K562 (cell line): ENCODE results near the gene PGPEP1. TPM values are rescaled to one million over a fixed set of nuclear protein-coding genes. Genes with fewer than 3 reads are reported as not detected.
A peak's percentile ranks its signal among the peaks of the same experiment; 100 is the strongest.

ENCODE experiments used
- ETS2 ChIP-seq: IDR thresholded peaks from 2 replicates; pipeline ENCODE4 v1.6.1; 2016; ENCODE audit warnings: borderline replicate concordance, missing genetic modification characterization, mild to moderate bottlenecking, moderate library complexity, missing compliant biosample characterization; ENCODE audit not compliant: poor library complexity, severe bottlenecking
- HINFP ChIP-seq: fragments of 450-650 bp; conservative IDR thresholded peaks from 2 replicates; pipeline ENCODE4 v1.6.1; 2016; ENCODE audit warnings: missing genetic modification characterization, low read depth, mild to moderate bottlenecking, control low read depth, missing compliant biosample characterization
- MAFK ChIP-seq: IDR thresholded peaks from 2 replicates; pipeline ENCODE4 v1.6.1; 2011; ENCODE audit warnings: low read length, improper control_type of control experiment
- MLX ChIP-seq, 2 experiments: fragments of 450-650 bp in 1 of 2; sonication (generic) in 1 of 2; formaldehyde crosslinking; conservative IDR thresholded peaks; 2 replicates each; pipeline versions ENCODE4 v1.4.0 to v1.8.1; 2020 to 2022; ENCODE audit warnings: mild to moderate bottlenecking in 1 of 2, missing genetic modification reagents in 1 of 2
- NRF1 ChIP-seq, 2 experiments: fragments of 450-650 bp; IDR thresholded peaks in 1 of 2; conservative IDR thresholded peaks in 1 of 2; 2 replicates each; pipeline ENCODE4 v1.6.1; 2014; ENCODE audit warnings: mild to moderate bottlenecking in 2 of 2
- PHF21A ChIP-seq: fragments of 450-650 bp; IDR thresholded peaks from 2 replicates; pipeline ENCODE4 v1.6.1; 2017; ENCODE audit warnings: low read depth, borderline replicate concordance
- PHTF2 ChIP-seq: fragments of 250-450 bp; sonication (Bioruptor Pico); IDR thresholded peaks from 2 replicates; pipeline ENCODE4 v1.5.0; 2021; ENCODE audit warnings: mild to moderate bottlenecking
- PRMT5 ChIP-seq: sonication (generic); formaldehyde crosslinking; IDR thresholded peaks from 2 replicates; pipeline ENCODE4 v1.5.0; 2020; ENCODE audit warnings: missing genetic modification reagents
- TCF3 ChIP-seq: sonication (generic); formaldehyde crosslinking; IDR thresholded peaks from 2 replicates; pipeline ENCODE4 v1.4.0; 2020; ENCODE audit warnings: mild to moderate bottlenecking, missing genetic modification reagents
- TRIM25 ChIP-seq: fragments of 450-650 bp; IDR thresholded peaks from 2 replicates; pipeline ENCODE4 v1.7.0; 2016; ENCODE audit warnings: borderline replicate concordance
- ZBTB17 ChIP-seq: fragments of 450-650 bp; formaldehyde crosslinking; IDR thresholded peaks from 2 replicates; pipeline ENCODE4 v1.4.0; 2020; ENCODE audit warnings: mild to moderate bottlenecking
- ZMIZ1 ChIP-seq, 2 experiments: fragments of 150-350 bp in 1 of 2; IDR thresholded peaks; 2 replicates each; pipeline ENCODE4 v1.6.1; 2012 to 2016; ENCODE audit warnings: low read depth in 2 of 2, low read length in 2 of 2, mild to moderate bottlenecking in 1 of 2, moderate library complexity in 1 of 2
- ZNF239 ChIP-seq: fragments of 250-450 bp; sonication (Bioruptor Pico); IDR thresholded peaks from 2 replicates; pipeline ENCODE4 v1.4.0; 2020; ENCODE audit warnings: mild to moderate bottlenecking
- ZNF76 ChIP-seq: fragments of 250-450 bp; sonication (Bioruptor Pico); IDR thresholded peaks from 2 replicates; pipeline ENCODE4 v1.4.0; 2020; ENCODE audit warnings: mild to moderate bottlenecking, moderate library complexity, borderline replicate concordance
- polyA plus RNA-seq, 8 experiments: library from polyadenylated mRNA; depleted of rRNA in 4 of 8; stranded (reverse) in 5 of 8; unstranded in 3 of 8; fragments of >200 nt; fragmentation: Nextera tagmentation in 2 of 8; fragmentation: Illumina TruSeq in 1 of 8; extraction: Ambion mirVana in 2 of 8; extraction: Trizol in 1 of 8; gene quantifications; 2 replicates each; pipeline versions ENCODE4 v1.2.1 to v1.2.3, GENCODE V29; 2011 to 2014; ENCODE audit warnings: inconsistent platforms in 1 of 8, missing spikeins in 1 of 8
- total RNA-seq, 7 experiments: library from RNA; depleted of rRNA in 6 of 7; stranded (reverse); fragments of >200 nt in 6 of 7; fragmentation: Illumina TruSeq in 2 of 7; extraction: Trizol in 2 of 7; gene quantifications; 2 replicates each; pipeline versions ENCODE4 v1.2.1 to v1.2.3, GENCODE V29; 2011 to 2021; ENCODE audit warnings: low replicate concordance in 1 of 7
- TF ChIP-seq, protein P1 (sequence below): fragments of 450-650 bp; IDR thresholded peaks from 2 replicates; pipeline ENCODE4 v1.6.1; 2016; ENCODE audit warnings: antibody characterized with exemption
- TF ChIP-seq, protein P2 (sequence below): fragments of 250-450 bp; sonication (Bioruptor Pico); IDR thresholded peaks from 2 replicates; pipeline ENCODE4 v1.4.0; 2020

PGPEP1 gene
- total and polyA plus RNA-seq, 9 of the 15 experiments (the other 6 are each of a cell fraction or from before 2014, with no cell fraction given) = 10.0 to 69.6 (median 33.5) TPM

GRCh38 chr19:18373892-18374629, 33.7 kb downstream of the PGPEP1 start (continued):
- no peak; the same call in 1 of the 2 replicates for TF ChIP-seq ZNF76 (CRISPR knock-in tag)
- TF ChIP-seq, protein P1, sequence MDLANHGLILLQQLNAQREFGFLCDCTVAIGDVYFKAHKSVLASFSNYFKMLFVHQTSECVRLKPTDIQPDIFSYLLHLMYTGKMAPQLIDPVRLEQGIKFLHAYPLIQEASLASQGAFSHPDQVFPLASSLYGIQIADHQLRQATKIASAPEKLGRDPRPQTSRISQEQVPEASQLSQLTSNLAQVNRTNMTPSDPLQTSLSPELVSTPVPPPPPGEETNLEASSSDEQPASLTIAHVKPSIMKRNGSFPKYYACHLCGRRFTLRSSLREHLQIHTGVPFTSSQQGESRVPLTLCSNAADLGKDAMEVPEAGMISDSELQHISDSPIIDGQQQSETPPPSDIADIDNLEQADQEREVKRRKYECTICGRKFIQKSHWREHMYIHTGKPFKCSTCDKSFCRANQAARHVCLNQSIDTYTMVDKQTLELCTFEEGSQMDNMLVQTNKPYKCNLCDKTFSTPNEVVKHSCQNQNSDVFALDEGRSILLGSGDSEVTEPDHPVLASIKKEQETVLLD = peak; percentile 80
- TF ChIP-seq MAFK = peak; percentile 72
- TF ChIP-seq HINFP (tag) = peak; percentile 80
- TF ChIP-seq NRF1 (conservative IDR thresholded peaks at IDR 0.05 in 1 of 2, IDR thresholded peaks at IDR 0.05 in 1 of 2) = peak; percentile 40 to 50
- peak; percentile 98 for TF ChIP-seq TCF3 (CRISPR knock-in tag)
- 0 out of 2 replicates have a peak, but pooled peaks have one; percentile 24 for TF ChIP-seq ZBTB17 (CRISPR knock-in tag)
- TF ChIP-seq PRMT5 (CRISPR knock-in tag) = no peak
- peak in 1 of 2 experiments; percentile 90; a peak in 2 of 4 replicates for TF ChIP-seq ZMIZ1 (IDR thresholded peaks at IDR 0.05; ENCODE audit: low read depth in 2 of 2, low read length in 2 of 2)
- 0 out of 2 replicates have a peak, but pooled peaks have one; percentile 53 for TF ChIP-seq TRIM25
- TF ChIP-seq, protein P2, sequence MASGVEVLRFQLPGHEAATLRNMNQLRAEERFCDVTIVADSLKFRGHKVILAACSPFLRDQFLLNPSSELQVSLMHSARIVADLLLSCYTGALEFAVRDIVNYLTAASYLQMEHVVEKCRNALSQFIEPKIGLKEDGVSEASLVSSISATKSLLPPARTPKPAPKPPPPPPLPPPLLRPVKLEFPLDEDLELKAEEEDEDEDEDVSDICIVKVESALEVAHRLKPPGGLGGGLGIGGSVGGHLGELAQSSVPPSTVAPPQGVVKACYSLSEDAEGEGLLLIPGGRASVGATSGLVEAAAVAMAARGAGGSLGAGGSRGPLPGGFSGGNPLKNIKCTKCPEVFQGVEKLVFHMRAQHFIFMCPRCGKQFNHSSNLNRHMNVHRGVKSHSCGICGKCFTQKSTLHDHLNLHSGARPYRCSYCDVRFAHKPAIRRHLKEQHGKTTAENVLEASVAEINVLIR (CRISPR knock-in tag) = no peak
- TF ChIP-seq PHTF2 = 0 out of 2 replicates have a peak, but pooled peaks have one; percentile 7
- TF ChIP-seq ZNF239 = peak; percentile 21; the same call in 1 of the 2 replicates
- no peak for TF ChIP-seq ETS2 (tag)
- no peak for TF ChIP-seq MLX (CRISPR knock-in tag; conservative IDR thresholded peaks at IDR 0.05)
- peak; percentile 84 for TF ChIP-seq PHF21A
